K562 (cell line): Measurements from ENCODE around the gene MN1. TPM values are rescaled to one million over a fixed set of nuclear protein-coding genes. Genes with fewer than 3 reads are reported as not detected.
A peak's percentile ranks its signal among the peaks of the same experiment; 100 is the strongest.

Source experiments
- ATAC-seq: fragments of 200-7000 bp; cut with Tn5 transposase; 3 replicates; pipeline ENCODE4 v1.9.1; 2020; ENCODE audit warnings: moderate library complexity
- BruUV-seq: library from RNA; stranded (reverse); fragments of 400-500 nt; replicated peaks from 2 replicates; lab custom pipeline; 2021; lab: Mats Ljungman, UMichigan
- CTCF ChIA-PET: fragments of 300-600 bp; formaldehyde crosslinking; extraction: SDS; loops from one replicate; lab custom pipeline; 2021; ENCODE audit warnings: low intra/inter-chr PET ratio; lab: Yijun Ruan, JAX
- POLR2A ChIA-PET: fragments of 300-600, 350-650 bp; sonication (Branson Sonifier 250); formaldehyde crosslinking; extraction: SDS; loops from one replicate; lab custom pipeline; 2021; ENCODE audit warnings: antibody characterized with exemption, inconsistent platforms; lab: Yijun Ruan, JAX
- DNase-seq, 4 experiments: peaks; one replicate each; pipeline versions ENCODE4 v3.0.0 to v3.0.0-alpha.2; 2011 to 2018; ENCODE audit warnings: low spot score in 3 of 4, mixed read lengths in 3 of 4; ENCODE audit errors: extremely low read depth in 1 of 4
- FAIRE-seq: peaks from 2 replicates; lab custom pipeline; 2011; peaks lifted over from hg19 to GRCh38; lab: Jason Lieb, UNC
- H2AFZ ChIP-seq: 2 replicates; pipeline ENCODE4 v1.6.0; 2011; ENCODE audit warnings: low read depth, low read length, control low read depth, inconsistent platforms
- H3K27ac ChIP-seq: fragments of 200-600 bp; 3 replicates; pipeline ENCODE4 v1.8.0; 2011; ENCODE audit warnings: low read depth, mild to moderate bottlenecking, control low read depth, inconsistent platforms, low read length, moderate library complexity, mixed read lengths; ENCODE audit errors: extremely low read depth
- H3K27me3 ChIP-seq, 2 experiments: fragments of 300-600 bp in 1 of 2; 2 replicates in 1 of 2; 3 replicates in 1 of 2; pipeline versions ENCODE4 v1.6.0 to v1.8.0; 2011; ENCODE audit warnings: inconsistent platforms in 2 of 2, low read length in 2 of 2, mild to moderate bottlenecking in 1 of 2, mixed read lengths in 1 of 2, moderate library complexity in 1 of 2; ENCODE audit not compliant: control insufficient read depth in 2 of 2, insufficient read depth in 2 of 2
- H3K36me3 ChIP-seq: fragments of 300-600 bp; 3 replicates; pipeline ENCODE4 v1.8.0; 2011; ENCODE audit warnings: mild to moderate bottlenecking, low read length, inconsistent platforms; ENCODE audit not compliant: control insufficient read depth, insufficient read depth
- H3K4me1 ChIP-seq, 2 experiments: fragments of 200-600 bp in 1 of 2; replicated peaks in 1 of 2; 2 replicates in 1 of 2; 3 replicates in 1 of 2; pipeline versions ENCODE4 v1.5.1 to v1.8.0; 2011; ENCODE audit warnings: inconsistent platforms in 2 of 2, low read length in 2 of 2, mild to moderate bottlenecking in 1 of 2, mixed read lengths in 1 of 2, moderate library complexity in 1 of 2; ENCODE audit not compliant: control insufficient read depth in 2 of 2, insufficient read depth in 2 of 2
- H3K4me2 ChIP-seq: 2 replicates; pipeline ENCODE4 v1.6.1; 2011; ENCODE audit warnings: low read length, control low read depth, inconsistent platforms, mixed read lengths; ENCODE audit not compliant: insufficient read depth
- H3K4me3 ChIP-seq: fragments of 200-600 bp; sonication (generic), shearing (Covaris generic); 2 replicates; pipeline ENCODE4 v1.5.1; 2016; ENCODE audit warnings: control low read depth, inconsistent platforms
- H3K79me2 ChIP-seq: fragments of 200-600 bp; 3 replicates; pipeline ENCODE4 v1.8.0; 2011; ENCODE audit warnings: low read length, inconsistent platforms; ENCODE audit not compliant: control insufficient read depth, insufficient read depth
- H3K9ac ChIP-seq, 2 experiments: 2 replicates each; pipeline versions ENCODE4 v1.6.0 to v1.6.1; 2011; ENCODE audit warnings: low read depth in 2 of 2, low read length in 2 of 2, control low read depth in 1 of 2, inconsistent platforms in 1 of 2, mild to moderate bottlenecking in 1 of 2, mixed read lengths in 1 of 2; ENCODE audit not compliant: insufficient read depth in 1 of 2
- H3K9me1 ChIP-seq: one replicate; pipeline ENCODE4 v1.6.0; 2011; ENCODE audit warnings: inconsistent platforms, mild to moderate bottlenecking, low read length, moderate library complexity; ENCODE audit not compliant: control insufficient read depth, insufficient read depth
- H3K9me3 ChIP-seq: replicated peaks from 2 replicates; pipeline ENCODE4 v1.5.1; 2011; ENCODE audit warnings: low read depth, low read length, inconsistent platforms; ENCODE audit not compliant: control insufficient read depth, insufficient read depth
- H4K20me1 ChIP-seq: replicated peaks from 2 replicates; pipeline ENCODE4 v1.6.1; 2011; ENCODE audit warnings: low read length, inconsistent platforms, mixed read lengths; ENCODE audit not compliant: control insufficient read depth, insufficient read depth
- BACH1 ChIP-seq: fragments of 200-800 bp; sonication (Bioruptor generic); IDR thresholded peaks from 2 replicates; pipeline ENCODE4 v1.6.1; 2016; ENCODE audit warnings: missing genetic modification characterization, missing compliant biosample characterization
- MBD1 ChIP-seq: fragments of 250-450 bp; sonication (Bioruptor Pico); IDR thresholded peaks from 2 replicates; pipeline ENCODE4 v1.8.0; 2022; ENCODE audit warnings: inconsistent platforms
- NR4A1 ChIP-seq, 2 experiments: fragments of 250-450 bp in 1 of 2; fragments of 450-650 bp in 1 of 2; sonication (Bioruptor Pico) in 1 of 2; IDR thresholded peaks; 2 replicates each; pipeline versions ENCODE4 v1.4.0 to v1.6.1; 2016 to 2020; ENCODE audit warnings: mild to moderate bottlenecking in 2 of 2, missing compliant biosample characterization in 1 of 2, missing genetic modification characterization in 1 of 2, moderate library complexity in 1 of 2
- SLC30A9 ChIP-seq: fragments of 250-450 bp; sonication (Bioruptor Pico); IDR thresholded peaks from 2 replicates; pipeline ENCODE4 v1.8.0; 2022; ENCODE audit warnings: mild to moderate bottlenecking, moderate library complexity
- WGBS: fragments of 100-300 bp; shearing (Covaris generic); methylation state at CpG from one replicate; pipeline ENCODE4 v1.1.6; 2016; ENCODE audit warnings: low coverage, mixed read lengths; ENCODE audit not compliant: insufficient coverage; ENCODE audit errors: missing lambda C conversion rate; 5-methylcytosine and 5-hydroxymethylcytosine counted together
- in situ Hi-C: fragments of 300-500 bp; cut with MboI; formaldehyde crosslinking; loops from 4 replicates; pipeline ENCODE4 v1.15.0; 2018; ENCODE audit warnings: inconsistent platforms, mixed read lengths
- intact Hi-C: fragments of 100-400 bp; cut with micrococcal nuclease; formaldehyde crosslinking; loops from 2 replicates; pipeline ENCODE4 v1.14.2; 2022
- polyA plus RNA-seq, 8 experiments: library from polyadenylated mRNA; depleted of rRNA in 4 of 8; stranded (reverse) in 5 of 8; unstranded in 3 of 8; fragments of >200 nt; fragmentation: Nextera tagmentation in 2 of 8; fragmentation: Illumina TruSeq in 1 of 8; extraction: Ambion mirVana in 2 of 8; extraction: Trizol in 1 of 8; gene quantifications; 2 replicates each; pipeline versions ENCODE4 v1.2.1 to v1.2.3, GENCODE V29; 2011 to 2014; ENCODE audit warnings: inconsistent platforms in 1 of 8, missing spikeins in 1 of 8
- total RNA-seq, 7 experiments: library from RNA; depleted of rRNA in 6 of 7; stranded (reverse); fragments of >200 nt in 6 of 7; fragmentation: Illumina TruSeq in 2 of 7; extraction: Trizol in 2 of 7; gene quantifications; 2 replicates each; pipeline versions ENCODE4 v1.2.1 to v1.2.3, GENCODE V29; 2011 to 2021; ENCODE audit warnings: low replicate concordance in 1 of 7

MN1 gene
- total and polyA plus RNA-seq, 9 of the 15 experiments (the other 6 are each of a cell fraction or from before 2014, with no cell fraction given): under 0.01 to 0.05 (median 0.03) TPM; not detected in 5

GRCh38 chr22:27726686-27727449 is 74.7 kb downstream of the MN1 start (continued):
- no peak for TF ChIP-seq MBD1 (CRISPR knock-in tag)
- no peak for TF ChIP-seq SLC30A9 (CRISPR knock-in tag)

DNA sequence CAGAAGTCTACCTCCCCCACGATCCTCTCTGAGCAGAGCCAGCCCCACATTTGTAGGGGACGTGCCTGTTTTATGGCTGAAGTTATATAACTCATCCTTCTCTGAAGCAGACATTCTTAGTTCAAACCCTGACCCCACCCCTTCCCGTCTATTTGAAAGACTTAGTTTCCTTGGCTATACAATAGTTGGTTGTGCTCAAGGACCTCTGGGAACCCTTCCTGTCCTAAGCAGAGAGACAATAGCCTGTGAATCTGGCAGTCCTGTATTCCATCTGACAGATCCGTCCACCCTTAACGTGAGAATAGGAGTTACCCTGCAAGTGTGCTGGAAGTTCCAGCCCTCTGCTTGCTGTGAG is 75.2 kb downstream of the MN1 start:
- Histone ChIP-seq H4K20me1 (no peaks in the 10 kb centered on the region), H3K36me3 (no peaks in the 10 kb centered on the region), H3K9me1 (no peaks in the 10 kb centered on the region), H3K79me2 (no peaks in the 10 kb centered on the region), H3K27me3 (no peaks in the 10 kb centered on the region), H3K27ac (peak overlapping the region; percentile 95), H3K9ac (peak overlapping the region; percentile 60 to 65; a peak in 3 of 4 replicates), H3K9me3 (no peaks in the 10 kb centered on the region), H3K4me3 (no peak overlapping the region), H3K4me2 (peak overlapping the region; percentile 88), H2AFZ (peak overlapping the region; percentile 97), H3K4me1 (peaks cover 19 to 21% of the 10 kb centered on the region in 2 experiments)
- 3% methylated on average over 5 of the region's 5 CpGs for WGBS
- BruUV-seq: no TSS peak
- FAIRE-seq: no peak
- POLR2A ChIA-PET: interaction anchor here (0.6 kb wide), 2 partner anchors 15 to 1074 kb away, joined by 3 to 5 read pairs; no protein-coding TSS in a partner anchor
- no peak for DNase-seq
- no peak; the same call in 2 of the 3 replicates for ATAC-seq
- CTCF ChIA-PET: no interaction called here
- intact Hi-C loops (no loop called here), in situ Hi-C loops (no loop called here)
- TF ChIP-seq BACH1 (tag): no peak
- TF ChIP-seq NR4A1 (CRISPR knock-in tag; IDR thresholded peaks at IDR 0.05): no peak
- TF ChIP-seq NR4A1 (tag; IDR thresholded peaks at IDR 0.05): 0 out of 2 replicates have a peak, but pooled peaks have one; percentile 17
- TF ChIP-seq, all 486 proteins: peak for 1
